ENCODE data around the gene GPATCH2. TPM values are rescaled to one million over a fixed set of nuclear protein-coding genes. Genes with fewer than 3 reads are reported as not detected.

Gene GPATCH2
- total and polyA plus RNA-seq, 10 of the 15 experiments (the other 5 are each of a cell fraction or from before 2014, with no cell fraction given): 3.2 to 12.2 (median 5.4) TPM

GRCh38 chr1:217622042-217622441, 8.8 kb downstream of the GPATCH2 start:
- in situ Hi-C loops (cut with MboI): no loop called here
- Histone ChIP-seq H3K9ac (ENCODE audit: control insufficient read depth, insufficient read depth, low read length) (no peak overlapping the region; the same call in 1 of the 2 replicates), H3K9me3 (replicated peaks; ENCODE audit: control insufficient read depth, insufficient read depth, low read length) (no peaks in the 10 kb centered on the region), H2AFZ (ENCODE audit: control insufficient read depth, low read depth, low read length) (no peak overlapping the region; the same call in 1 of the 2 replicates), H3K4me3 (no peak overlapping the region), H4K20me1 (ENCODE audit: control insufficient read depth, insufficient read depth) (no peaks in the 10 kb centered on the region), H3K27me3 (replicated peaks in 1 of 2; ENCODE audit: control insufficient read depth in 2 of 2, insufficient read depth in 2 of 2, low read length in 1 of 2) (no peaks in the 10 kb centered on the region), H3K27ac (ENCODE audit: control insufficient read depth, insufficient read depth) (peak overlapping the region; percentile 46), H3K79me2 (ENCODE audit: control insufficient read depth, insufficient read depth, low read length) (peaks cover 4% of the 10 kb centered on the region), H3K4me1 (ENCODE audit: control insufficient read depth, insufficient read depth, low read length) (peaks cover 18% of the 10 kb centered on the region), H3K36me3 (ENCODE audit: control insufficient read depth in 2 of 2, insufficient read depth in 2 of 2, low read length in 1 of 2) (peaks cover 0 to 5% of the 10 kb centered on the region in 2 experiments; a peak in 1 of 4 replicates), H3K4me2 (ENCODE audit: control insufficient read depth, insufficient read depth) (peak overlapping the region; percentile 77)
- ATAC-seq (peak; percentile 55), DNase-seq (ENCODE audit: low read depth, low spot score) (no peak), FAIRE-seq (peak; percentile 27)
- POLR2A ChIA-PET: interaction anchor here (3.0 kb wide), 1 partner anchor 9 kb away, joined by 12 read pairs; the partner anchor contains the start of genes GPATCH2 and SPATA17
- BruUV-seq (replicated peaks): no TSS peak
- TF ChIP-seq DPF2 (IDR thresholded peaks at IDR 0.05): no peak
- no peak for TF ChIP-seq CBX3 (IDR thresholded peaks at IDR 0.05; ENCODE audit: borderline replicate concordance, low read depth)
- no peak for TF ChIP-seq NFIC (IDR thresholded peaks at IDR 0.05; ENCODE audit: low read depth, low read length)
- no peak for TF ChIP-seq HDGF (IDR thresholded peaks at IDR 0.05)
- TF ChIP-seq PKNOX1 (IDR thresholded peaks at IDR 0.05): no peak
- no peak for TF ChIP-seq ZBTB40 (IDR thresholded peaks at IDR 0.05; ENCODE audit: borderline replicate concordance)
- no peak for TF ChIP-seq POLR2AphosphoS2 (IDR thresholded peaks at IDR 0.05; ENCODE audit: low read depth, low read length)
- no peak for TF ChIP-seq GATAD2B (conservative IDR thresholded peaks at IDR 0.05; ENCODE audit: low read depth)
- no peak for TF ChIP-seq SUPT20H (IDR thresholded peaks at IDR 0.05; ENCODE audit: borderline replicate concordance, control insufficient read depth, low read depth, low read length)
- TF ChIP-seq ZNF592 (IDR thresholded peaks at IDR 0.05): no peak
- TF ChIP-seq SRF (IDR thresholded peaks at IDR 0.05; ENCODE audit: low read depth in 2 of 2, low read length in 2 of 2): no peak
- no peak for TF ChIP-seq ATF7 (IDR thresholded peaks at IDR 0.05; ENCODE audit: low read depth)
- RAD21 ChIA-PET (ENCODE audit: unreplicated experiment): interaction anchor here (1.6 kb wide), 1 partner anchor 9 kb away, joined by 6 read pairs; the partner anchor contains the start of genes GPATCH2 and SPATA17
- CTCF ChIA-PET: interaction anchor here (1.8 kb wide), 1 partner anchor 9 kb away, joined by 11 read pairs; the partner anchor contains the start of genes GPATCH2 and SPATA17
- intact Hi-C loops (cut with micrococcal nuclease; ENCODE audit: unreplicated experiment): loop anchor here (5.0 kb wide), 1 partner anchor 140 kb away; no protein-coding TSS in a partner anchor
- SMC1A ChIA-PET (ENCODE audit: uncharacterized antibody, unreplicated experiment): interaction anchor here (0.5 to 3.9 kb wide), 7 partner anchors 9 to 270 kb away, joined by 3 to 18 read pairs (median 5); partner anchors contain the start of genes GPATCH2 and SPATA17
- WGBS (ENCODE audit: insufficient coverage, insufficient replicate concordance, low lambda C conversion rate, missing lambda C conversion rate): 33% methylated on average over 3 of the region's 3 CpGs

All from GM12878 (cell line).